ENCODE data around the gene TMEM203. TPM values are rescaled to one million over a fixed set of nuclear protein-coding genes. Genes with fewer than 3 reads are reported as not detected.

The TMEM203 gene
- total and polyA plus RNA-seq, 2 of the 13 experiments (the other 11 are each of a cell fraction or from before 2014, with no cell fraction given): 23.4 to 36.7 TPM

DNA sequence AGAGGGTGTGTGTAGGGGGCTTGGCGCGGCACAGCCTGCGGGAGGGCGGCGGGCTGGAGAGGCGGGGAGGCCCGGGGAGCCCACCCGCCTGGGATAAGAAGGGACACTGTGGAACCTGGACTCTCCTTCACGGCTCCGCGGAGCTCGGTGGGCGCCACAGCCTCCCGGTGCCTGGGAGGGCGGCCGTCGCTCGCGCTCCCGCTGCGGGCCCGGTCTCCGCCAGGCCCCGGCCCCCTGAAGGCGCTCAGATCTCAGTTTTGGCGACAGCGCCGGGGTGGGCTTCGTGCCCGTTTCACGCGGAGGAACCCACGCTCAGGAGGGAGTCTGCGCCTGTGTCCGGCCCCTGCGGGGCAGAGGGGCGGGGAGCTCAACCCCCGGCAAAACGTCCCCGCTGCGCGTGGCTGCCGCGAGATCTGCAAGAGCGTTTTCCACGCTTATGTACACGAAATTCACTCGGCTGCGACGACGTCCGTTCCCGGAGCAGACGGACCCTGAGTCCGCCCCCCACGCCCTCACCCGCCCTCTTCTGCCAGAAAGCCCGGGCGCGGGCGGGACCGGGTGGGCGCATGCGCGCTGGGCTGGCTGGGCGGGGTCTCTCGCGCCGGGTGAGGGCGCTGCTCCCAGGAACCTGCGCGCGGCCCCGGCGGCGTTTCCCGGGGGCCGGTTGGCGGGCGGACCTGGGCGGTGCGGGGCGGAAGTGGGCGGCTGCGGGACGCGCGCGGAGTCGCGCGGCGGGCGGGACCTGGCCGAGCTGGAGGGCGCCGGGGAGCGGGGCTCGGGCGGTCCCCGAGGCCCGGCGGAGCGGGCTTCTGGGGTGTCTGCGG, 49.4 kb upstream of the TMEM203 start, which contains the start of gene NELFB (continued):
- TF ChIP-seq PRPF4 (IDR thresholded peaks at IDR 0.05; ENCODE audit: low read depth, low read length, poor library complexity, severe bottlenecking): no peak
- no peak for TF ChIP-seq NFIC (IDR thresholded peaks at IDR 0.05; ENCODE audit: low read length)
- TF ChIP-seq, protein P1, sequence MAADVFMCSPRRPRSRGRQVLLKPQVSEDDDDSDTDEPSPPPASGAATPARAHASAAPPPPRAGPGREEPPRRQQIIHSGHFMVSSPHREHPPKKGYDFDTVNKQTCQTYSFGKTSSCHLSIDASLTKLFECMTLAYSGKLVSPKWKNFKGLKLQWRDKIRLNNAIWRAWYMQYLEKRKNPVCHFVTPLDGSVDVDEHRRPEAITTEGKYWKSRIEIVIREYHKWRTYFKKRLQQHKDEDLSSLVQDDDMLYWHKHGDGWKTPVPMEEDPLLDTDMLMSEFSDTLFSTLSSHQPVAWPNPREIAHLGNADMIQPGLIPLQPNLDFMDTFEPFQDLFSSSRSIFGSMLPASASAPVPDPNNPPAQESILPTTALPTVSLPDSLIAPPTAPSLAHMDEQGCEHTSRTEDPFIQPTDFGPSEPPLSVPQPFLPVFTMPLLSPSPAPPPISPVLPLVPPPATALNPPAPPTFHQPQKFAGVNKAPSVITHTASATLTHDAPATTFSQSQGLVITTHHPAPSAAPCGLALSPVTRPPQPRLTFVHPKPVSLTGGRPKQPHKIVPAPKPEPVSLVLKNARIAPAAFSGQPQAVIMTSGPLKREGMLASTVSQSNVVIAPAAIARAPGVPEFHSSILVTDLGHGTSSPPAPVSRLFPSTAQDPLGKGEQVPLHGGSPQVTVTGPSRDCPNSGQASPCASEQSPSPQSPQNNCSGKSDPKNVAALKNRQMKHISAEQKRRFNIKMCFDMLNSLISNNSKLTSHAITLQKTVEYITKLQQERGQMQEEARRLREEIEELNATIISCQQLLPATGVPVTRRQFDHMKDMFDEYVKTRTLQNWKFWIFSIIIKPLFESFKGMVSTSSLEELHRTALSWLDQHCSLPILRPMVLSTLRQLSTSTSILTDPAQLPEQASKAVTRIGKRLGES (CRISPR knock-in tag; IDR thresholded peaks at IDR 0.05; ENCODE audit: borderline replicate concordance): no peak
- no peak for TF ChIP-seq HMG20A (CRISPR knock-in tag; IDR thresholded peaks at IDR 0.05; ENCODE audit: borderline replicate concordance)
- TF ChIP-seq ZNF292 (CRISPR knock-in tag; IDR thresholded peaks at IDR 0.05; ENCODE audit: borderline replicate concordance, low read depth): no peak
- TF ChIP-seq MBD4 (IDR thresholded peaks at IDR 0.05; ENCODE audit: borderline replicate concordance, low read length): no peak
- TF ChIP-seq MYNN (CRISPR knock-in tag; IDR thresholded peaks at IDR 0.05; ENCODE audit: low read depth): no peak
- peak; percentile 39; the same call in 1 of the 2 replicates for TF ChIP-seq NFKB2 (CRISPR knock-in tag; IDR thresholded peaks at IDR 0.05; ENCODE audit: borderline replicate concordance)
- TF ChIP-seq, protein P2, sequence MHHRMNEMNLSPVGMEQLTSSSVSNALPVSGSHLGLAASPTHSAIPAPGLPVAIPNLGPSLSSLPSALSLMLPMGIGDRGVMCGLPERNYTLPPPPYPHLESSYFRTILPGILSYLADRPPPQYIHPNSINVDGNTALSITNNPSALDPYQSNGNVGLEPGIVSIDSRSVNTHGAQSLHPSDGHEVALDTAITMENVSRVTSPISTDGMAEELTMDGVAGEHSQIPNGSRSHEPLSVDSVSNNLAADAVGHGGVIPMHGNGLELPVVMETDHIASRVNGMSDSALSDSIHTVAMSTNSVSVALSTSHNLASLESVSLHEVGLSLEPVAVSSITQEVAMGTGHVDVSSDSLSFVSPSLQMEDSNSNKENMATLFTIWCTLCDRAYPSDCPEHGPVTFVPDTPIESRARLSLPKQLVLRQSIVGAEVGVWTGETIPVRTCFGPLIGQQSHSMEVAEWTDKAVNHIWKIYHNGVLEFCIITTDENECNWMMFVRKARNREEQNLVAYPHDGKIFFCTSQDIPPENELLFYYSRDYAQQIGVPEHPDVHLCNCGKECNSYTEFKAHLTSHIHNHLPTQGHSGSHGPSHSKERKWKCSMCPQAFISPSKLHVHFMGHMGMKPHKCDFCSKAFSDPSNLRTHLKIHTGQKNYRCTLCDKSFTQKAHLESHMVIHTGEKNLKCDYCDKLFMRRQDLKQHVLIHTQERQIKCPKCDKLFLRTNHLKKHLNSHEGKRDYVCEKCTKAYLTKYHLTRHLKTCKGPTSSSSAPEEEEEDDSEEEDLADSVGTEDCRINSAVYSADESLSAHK (CRISPR knock-in tag; IDR thresholded peaks at IDR 0.05; ENCODE audit: borderline replicate concordance): no peak
- TF ChIP-seq ZNF484 (CRISPR knock-in tag; IDR thresholded peaks at IDR 0.05; ENCODE audit: borderline replicate concordance, low read depth): no peak
- no peak for TF ChIP-seq ADNP (CRISPR knock-in tag; IDR thresholded peaks at IDR 0.05)
- TF ChIP-seq KLF6 (CRISPR knock-in tag; IDR thresholded peaks at IDR 0.05): peak; percentile 33; the same call in 1 of the 2 replicates
- peak; percentile 72 for TF ChIP-seq SALL1 (CRISPR knock-in tag; IDR thresholded peaks at IDR 0.05)
- TF ChIP-seq SUZ12 (IDR thresholded peaks at IDR 0.05; ENCODE audit: low read depth, low read length): no peak
- no peak for TF ChIP-seq SMAD3 (CRISPR knock-in tag; IDR thresholded peaks at IDR 0.05)
- TF ChIP-seq, protein P3, sequence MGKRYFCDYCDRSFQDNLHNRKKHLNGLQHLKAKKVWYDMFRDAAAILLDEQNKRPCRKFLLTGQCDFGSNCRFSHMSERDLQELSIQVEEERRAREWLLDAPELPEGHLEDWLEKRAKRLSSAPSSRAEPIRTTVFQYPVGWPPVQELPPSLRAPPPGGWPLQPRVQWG (CRISPR knock-in tag; IDR thresholded peaks at IDR 0.05; ENCODE audit: borderline replicate concordance, low read depth): no peak
- TF ChIP-seq HNF4G (IDR thresholded peaks at IDR 0.05; ENCODE audit: borderline replicate concordance, low read depth, low read length): 0 out of 2 replicates have a peak, but pooled peaks have one; percentile 39
- TF ChIP-seq HNF4G (CRISPR knock-in tag; IDR thresholded peaks at IDR 0.05; ENCODE audit: borderline replicate concordance, low read depth): no peak
- no peak for TF ChIP-seq ZNF839 (CRISPR knock-in tag; IDR thresholded peaks at IDR 0.05; ENCODE audit: borderline replicate concordance)
- no peak for TF ChIP-seq ZNF737 (CRISPR knock-in tag; IDR thresholded peaks at IDR 0.05; ENCODE audit: borderline replicate concordance)
